Astrocyte (in vitro differentiated cells and primary cell): Measurements from ENCODE around the gene RAB3B.

Experiments
- EZH2 ChIP-seq: IDR thresholded peaks from 2 replicates; pipeline ENCODE4 v1.6.1; 2012; ENCODE audit warnings: mild to moderate bottlenecking, low read length, inconsistent platforms; ENCODE audit not compliant: insufficient read depth
- TF ChIP-seq, protein P1 (sequence below): IDR thresholded peaks from 2 replicates; pipeline ENCODE4 v1.5.1; 2011; ENCODE audit warnings: low read depth, mild to moderate bottlenecking, inconsistent platforms, low read length, moderate library complexity; ENCODE audit not compliant: insufficient read depth

DNA sequence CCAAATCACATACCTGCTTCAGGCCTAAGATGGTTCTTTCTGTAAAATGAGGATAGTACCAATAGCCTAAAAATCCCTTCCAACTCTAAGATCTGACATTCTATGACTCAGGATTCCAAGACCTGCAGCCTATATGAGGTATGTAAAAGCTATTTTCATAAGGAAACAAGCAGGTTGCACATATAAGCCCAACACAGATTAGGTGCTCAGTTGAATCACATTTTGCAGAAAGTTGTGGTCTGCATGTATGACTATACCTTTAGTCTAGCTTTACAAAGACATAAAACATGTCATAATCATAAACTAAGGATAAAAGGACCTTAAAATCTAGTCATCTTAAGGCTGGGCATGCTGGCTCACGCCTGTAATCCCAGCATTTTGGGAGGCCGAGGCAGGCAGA is 35.8 kb upstream of the RAB3B start:
- TF ChIP-seq, protein P1, sequence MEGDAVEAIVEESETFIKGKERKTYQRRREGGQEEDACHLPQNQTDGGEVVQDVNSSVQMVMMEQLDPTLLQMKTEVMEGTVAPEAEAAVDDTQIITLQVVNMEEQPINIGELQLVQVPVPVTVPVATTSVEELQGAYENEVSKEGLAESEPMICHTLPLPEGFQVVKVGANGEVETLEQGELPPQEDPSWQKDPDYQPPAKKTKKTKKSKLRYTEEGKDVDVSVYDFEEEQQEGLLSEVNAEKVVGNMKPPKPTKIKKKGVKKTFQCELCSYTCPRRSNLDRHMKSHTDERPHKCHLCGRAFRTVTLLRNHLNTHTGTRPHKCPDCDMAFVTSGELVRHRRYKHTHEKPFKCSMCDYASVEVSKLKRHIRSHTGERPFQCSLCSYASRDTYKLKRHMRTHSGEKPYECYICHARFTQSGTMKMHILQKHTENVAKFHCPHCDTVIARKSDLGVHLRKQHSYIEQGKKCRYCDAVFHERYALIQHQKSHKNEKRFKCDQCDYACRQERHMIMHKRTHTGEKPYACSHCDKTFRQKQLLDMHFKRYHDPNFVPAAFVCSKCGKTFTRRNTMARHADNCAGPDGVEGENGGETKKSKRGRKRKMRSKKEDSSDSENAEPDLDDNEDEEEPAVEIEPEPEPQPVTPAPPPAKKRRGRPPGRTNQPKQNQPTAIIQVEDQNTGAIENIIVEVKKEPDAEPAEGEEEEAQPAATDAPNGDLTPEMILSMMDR, result no peak
- no peak for TF ChIP-seq EZH2
